HG02973 (cell line): ENCODE measurements around the gene CRAMP1.

ENCODE experiments used
- ATAC-seq: cut with Tn5 transposase; IDR thresholded peaks from one replicate; pipeline ENCODE4 v1.9.1; 2021; ENCODE audit warnings: moderate library complexity; ENCODE audit not compliant: unreplicated experiment

Gene CRAMP1

DNA sequence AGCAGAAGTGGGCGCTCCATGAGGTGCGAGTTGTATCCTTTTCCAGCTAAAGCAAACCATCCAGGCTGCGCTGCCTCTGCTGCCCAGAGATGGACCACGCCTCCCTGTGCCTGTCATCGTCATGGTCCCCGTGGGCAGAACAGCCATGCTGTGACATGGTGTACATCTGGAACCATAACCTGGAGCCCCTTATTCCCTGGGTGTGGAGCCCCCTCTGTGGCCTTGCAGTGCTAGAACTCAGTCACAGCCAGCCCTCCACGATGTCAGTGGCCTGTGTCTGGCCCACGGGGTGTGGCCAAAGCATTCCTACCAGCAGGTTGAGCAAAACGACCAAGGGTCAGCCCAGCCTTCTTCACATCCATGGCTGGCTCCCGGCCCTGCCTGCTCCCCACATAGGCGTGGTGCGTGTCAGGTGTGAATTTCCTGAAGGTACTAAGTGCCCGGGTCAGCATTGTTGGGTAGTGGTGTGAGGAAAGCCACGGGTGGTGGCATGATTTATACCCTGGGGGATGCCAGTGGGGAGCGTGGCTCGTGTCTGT, 43.2 kb downstream of the CRAMP1 start:
- no peak for ATAC-seq

DNA sequence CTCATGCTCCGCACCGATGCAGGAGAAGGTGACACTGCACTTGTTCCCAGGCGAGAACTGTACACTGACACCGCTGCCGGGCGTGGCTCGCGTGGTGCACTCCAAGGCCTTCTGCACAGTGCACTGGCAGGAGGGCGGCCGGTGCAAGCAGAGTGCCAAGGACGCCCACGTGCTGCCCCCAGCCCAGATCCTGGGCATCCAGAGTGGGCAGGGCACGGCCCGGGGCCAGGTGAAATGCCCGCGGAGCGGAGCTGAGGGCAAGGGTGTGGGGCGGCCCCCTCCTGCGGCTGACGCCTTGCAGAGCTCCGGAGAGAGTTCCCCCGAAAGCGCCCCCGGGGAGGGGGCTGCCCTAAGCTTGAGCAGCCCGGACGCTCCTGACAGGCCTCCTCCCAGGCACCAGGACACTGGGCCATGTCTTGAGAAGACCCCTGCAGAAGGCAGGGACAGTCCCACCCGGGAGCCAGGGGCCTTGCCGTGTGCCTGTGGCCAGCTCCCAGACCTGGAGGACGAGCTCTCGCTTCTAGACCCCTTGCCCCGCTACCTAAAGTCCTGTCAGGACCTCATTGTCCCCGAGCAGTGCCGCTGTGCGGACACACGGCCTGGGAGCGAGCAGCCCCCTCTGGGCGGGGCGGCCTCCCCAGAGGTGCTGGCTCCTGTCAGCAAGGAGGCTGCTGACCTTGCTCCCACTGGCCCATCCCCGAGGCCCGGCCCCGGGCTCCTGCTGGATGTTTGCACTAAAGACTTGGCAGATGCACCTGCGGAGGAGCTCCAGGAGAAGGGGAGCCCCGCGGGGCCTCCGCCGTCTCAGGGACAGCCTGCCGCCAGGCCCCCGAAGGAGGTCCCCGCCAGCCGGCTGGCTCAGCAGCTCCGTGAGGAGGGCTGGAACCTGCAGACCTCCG, 44.0 kb downstream of the CRAMP1 start:
- ATAC-seq = no peak

DNA sequence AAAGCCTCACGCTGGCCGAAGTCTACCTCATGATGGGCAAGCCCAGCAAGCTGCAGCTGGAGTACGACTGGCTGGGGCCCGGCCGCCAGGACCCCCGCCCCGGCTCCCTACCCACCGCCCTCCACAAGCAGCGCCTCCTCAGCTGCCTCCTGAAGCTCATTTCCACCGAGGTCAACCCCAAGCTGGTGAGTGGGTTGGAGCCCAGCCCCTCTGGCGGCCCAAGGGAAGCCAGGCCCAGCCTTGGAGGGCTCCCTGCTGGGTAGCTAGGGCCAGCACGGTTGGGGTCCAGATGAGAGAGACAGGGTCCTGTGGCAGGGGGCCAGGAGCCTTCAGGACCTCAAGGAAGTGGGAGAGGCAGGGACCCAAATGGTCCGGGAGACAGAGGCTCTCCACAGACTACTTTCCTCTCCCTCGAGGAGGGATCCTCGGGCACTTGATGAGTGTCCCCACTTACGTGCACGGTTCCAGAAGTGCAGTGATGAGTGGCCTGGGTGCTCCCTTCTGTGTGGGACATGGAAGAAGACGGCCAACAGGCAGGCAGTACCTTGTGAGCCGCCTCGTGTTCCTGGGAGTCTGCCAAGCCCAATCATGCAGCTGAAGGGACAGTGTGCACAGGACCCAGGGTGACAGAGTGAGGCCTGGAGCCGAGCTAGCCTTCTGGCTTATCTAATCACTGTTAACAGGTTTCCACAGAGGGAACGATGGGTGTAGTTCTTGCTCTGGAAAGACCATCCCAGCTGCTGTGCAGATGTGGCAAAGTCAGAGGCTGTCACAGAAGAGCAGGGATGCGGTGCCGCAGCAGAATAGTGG, 44.9 kb downstream of the CRAMP1 start:
- no peak for ATAC-seq

DNA sequence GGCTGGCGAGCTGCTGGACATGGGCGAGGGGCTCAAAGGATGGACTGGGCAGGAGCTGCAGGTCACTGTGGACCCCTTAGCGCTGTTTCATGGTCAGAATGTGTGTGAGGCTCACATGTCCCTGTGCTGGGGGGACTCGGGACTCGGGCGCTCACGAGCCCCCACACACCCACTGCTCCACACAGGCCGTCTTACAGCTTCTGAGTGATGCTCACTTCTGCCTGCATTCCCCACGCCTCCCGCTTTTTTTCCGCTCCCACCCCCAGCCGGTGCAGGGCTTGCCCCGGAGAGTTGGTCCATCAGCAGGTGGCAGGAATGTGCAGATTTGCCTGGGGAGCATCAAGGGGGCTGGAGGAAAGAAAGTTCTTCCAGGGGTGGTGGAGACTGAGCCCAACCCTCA, 45.7 kb downstream of the CRAMP1 start:
- no peak for ATAC-seq

DNA sequence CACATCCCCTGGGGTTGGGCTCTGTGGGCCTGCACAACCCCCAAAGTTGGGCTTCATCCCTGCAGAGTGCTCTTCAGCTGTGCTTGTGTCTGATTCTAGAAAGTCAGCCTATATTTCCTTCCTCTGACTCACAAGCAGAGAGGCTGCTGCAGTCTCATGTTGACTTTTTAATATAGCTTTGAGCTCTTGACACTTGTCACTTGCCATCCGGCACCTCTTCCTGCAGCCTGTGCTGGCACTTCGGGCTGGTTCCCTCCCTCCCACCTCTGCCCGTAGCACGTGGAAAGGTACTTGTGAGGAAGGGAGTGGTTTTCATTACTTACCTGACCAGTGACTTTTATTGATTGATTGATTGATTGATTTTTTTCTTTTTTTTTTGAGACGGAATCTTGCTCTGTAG, 46.9 kb downstream of the CRAMP1 start:
- ATAC-seq = no peak

DNA sequence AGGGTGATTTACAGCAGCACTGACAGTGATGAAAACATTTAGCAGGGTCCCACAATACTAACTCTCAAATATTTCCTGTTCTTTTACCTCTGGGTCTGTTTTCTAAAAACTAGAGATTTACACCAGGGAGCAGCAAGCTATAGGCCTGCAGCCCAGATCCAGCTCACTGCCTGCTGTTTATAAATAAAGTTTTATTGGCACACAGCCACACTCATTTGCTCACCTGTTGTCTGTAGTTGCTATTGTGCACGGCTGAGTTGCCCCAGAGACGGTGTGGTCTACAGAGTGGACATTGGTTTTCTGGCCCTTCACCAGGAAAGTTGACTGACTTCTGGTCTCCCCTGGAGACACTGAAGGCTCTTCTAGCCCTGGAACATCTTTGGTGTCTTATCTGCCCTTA, 49.7 kb downstream of the CRAMP1 start:
- ATAC-seq = no peak

DNA sequence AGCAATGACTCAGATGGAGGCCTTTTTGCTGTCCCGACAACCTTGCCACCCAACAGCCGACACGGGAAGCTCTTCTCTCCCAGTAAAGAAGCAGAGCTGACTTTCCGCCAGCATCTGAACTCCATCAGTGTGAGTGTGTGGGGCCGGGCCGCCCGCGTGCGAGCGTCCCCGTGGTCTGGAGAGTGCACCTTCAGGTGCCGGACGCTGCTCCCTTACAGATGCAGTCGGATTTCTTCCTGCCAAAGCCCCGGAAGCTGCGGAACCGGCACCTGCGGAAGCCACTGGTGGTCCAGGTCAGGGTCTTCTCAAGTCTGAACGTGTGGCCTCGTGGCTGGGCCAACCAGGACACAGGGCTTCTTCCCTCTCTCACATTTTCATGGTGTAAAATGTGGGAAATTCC, 50.4 kb downstream of the CRAMP1 start:
- ATAC-seq = no peak

DNA sequence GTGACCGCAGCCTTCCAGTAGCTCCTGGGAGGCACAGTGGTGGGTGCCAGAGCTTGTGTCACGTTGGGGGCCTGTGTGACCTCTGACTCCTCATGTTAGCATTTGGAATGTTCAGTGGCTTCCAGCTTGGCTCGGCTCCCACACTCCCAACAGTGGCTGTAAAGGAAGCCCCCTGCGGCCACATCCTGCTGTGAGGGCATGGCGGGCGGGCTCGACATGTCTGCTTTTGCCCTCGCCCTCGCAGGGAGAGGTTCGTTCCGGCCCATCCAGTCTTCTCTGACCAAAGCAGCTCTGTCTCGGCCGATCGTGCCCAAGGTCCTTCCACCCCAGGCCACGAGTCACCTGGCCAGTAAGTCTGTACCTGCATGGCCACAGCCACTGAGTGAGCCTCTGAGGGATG, 53.7 kb downstream of the CRAMP1 start:
- no peak for ATAC-seq

DNA sequence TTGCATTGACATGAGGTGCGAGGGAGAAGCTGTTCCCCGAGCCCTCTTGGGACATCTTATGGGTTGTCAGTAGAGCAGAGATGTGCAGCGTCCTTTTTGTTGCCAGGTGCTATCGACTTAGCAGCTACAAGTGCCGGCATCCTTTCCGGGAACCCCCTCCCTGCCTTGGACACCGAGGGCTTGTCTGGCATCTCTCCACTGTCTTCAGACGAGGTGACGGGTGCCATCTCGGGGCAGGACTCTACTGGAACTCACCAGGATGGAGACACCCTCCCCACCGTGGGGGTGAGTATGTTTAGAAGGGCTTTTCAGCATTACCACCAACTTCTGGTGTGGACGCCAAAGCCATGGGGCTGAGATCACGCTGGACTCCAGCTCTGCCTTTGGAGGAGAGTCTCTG, 54.2 kb downstream of the CRAMP1 start:
- ATAC-seq = no peak

DNA sequence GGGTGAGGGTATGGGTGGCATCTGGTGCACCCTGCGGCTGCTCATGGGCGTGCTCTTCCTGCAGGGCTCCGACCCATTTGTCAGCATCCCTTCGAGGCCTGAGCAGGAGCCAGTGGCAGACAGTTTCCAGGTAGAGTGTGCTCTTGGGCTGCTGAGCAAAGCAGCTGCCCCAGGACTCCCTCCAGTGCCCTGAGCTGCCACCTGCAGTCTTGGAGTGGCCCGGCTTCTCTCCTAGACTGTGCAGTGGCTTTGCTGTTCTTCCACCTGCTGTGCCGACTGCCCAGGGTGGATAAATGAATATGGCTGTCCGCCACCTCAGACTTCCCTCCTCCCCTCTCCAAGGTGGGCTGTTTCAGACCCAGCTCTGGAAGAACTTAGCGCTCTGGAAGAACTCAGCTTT, 55.1 kb downstream of the CRAMP1 start:
- no peak for ATAC-seq

DNA sequence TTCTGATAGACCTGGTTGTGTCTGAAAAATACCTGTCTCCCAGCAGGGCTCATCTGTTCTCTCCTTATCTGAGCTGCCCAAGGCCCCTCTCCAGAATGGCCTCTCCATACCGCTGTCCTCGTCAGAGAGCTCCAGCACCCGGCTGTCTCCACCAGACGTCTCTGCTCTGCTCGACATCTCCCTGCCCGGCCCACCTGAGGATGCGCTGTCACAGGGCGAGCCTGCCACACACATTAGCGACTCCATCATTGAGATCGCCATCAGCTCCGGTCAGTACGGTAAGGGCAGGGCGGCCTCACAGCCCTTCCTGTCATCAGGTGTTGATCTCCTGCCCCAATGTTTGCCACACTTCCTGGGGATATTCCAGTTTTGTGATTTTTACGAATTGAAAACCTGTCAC, 55.8 kb downstream of the CRAMP1 start:
- no peak for ATAC-seq

DNA sequence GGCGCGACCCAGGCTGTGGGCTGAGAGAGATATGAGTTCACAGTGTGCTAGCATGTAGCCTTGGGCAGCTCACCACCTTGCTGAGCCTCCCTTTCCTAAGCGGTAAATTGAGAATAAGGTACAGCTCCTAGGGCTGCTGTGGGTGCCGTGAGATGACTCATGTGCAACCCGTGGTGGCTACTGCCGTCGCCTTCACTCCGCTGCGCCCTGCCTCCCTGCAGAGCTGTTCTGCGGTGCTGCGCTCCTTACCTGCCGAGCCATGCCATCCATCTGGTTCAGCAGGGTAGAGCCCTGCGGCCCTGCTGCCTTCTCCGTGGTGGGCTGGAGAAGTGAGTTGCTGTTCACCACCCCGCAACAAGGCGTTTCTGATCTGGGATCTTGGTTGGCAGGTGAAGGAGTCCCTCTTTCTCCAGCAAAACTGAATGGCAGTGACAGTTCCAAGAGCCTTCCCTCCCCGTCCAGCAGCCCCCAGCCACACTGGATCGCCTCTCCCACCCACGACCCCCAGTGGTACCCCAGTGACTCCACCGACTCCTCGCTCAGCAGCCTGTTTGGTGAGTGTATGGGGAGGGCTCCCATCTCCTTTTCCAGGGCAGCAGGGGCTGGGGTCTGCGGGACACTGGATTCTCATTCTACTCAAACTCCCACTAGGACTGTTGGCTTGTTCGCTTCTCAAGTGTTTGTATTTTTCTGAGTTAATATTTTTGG, 56.6 kb downstream of the CRAMP1 start:
- ATAC-seq = no peak

DNA sequence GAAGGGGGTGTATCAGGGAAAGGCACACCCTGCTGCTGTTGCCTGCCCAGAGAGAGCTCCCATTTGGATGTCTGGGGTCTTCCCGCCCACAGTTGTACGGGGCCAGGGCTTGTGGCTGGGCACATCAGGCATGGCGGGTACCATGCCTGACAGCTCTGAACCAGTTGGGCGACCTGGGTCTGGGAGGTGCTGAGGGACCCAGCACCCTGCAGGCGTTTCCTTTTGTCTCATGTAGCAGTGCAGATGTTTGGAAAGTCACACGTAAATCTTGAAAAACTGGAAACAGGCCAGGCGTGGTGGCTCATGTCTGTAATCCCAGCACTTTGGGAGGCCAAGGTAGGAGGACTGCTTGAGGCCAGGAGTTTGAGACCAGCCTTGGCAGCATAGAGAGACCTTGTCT, 57.5 kb downstream of the CRAMP1 start:
- no peak for ATAC-seq

DNA sequence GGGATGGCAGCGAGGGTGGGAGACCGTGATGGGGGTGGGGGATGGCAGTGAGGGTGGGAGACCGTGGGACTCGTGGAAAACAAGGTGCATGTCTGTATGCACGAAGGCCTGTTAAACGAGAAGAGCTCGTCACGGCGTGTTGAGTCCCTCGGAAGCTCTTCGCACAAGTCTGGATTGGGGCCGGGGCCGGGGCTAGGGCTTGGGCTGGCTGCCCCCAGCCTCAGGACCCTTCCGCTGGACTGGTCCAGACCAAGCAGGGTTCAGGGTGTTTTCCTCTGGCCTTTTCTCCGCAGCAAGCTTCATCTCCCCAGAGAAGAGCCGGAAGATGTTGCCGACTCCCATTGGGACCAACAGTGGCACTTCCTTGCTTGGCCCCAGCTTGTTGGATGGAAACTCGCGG, 58.2 kb downstream of the CRAMP1 start:
- ATAC-seq = no peak

DNA sequence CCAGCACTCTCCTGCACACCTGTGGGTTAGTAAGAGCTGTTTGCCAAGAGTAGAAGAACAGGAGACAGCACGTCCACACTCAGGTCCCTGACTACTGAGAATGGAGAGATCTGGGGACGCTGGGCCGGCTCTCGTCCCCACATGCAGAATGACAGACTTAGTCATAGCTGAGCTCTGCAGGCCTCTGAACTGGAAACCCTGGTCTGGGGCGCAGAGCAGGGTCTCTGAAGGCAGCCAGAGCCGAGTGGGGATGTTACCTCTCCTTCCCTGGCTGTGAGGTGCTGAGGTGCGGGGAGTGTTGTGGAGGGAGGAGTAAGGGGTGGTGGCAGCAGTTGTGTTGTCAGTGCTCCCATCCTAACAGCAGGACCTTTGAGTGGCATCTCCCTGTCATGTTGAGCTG, 58.7 kb downstream of the CRAMP1 start:
- ATAC-seq = no peak

DNA sequence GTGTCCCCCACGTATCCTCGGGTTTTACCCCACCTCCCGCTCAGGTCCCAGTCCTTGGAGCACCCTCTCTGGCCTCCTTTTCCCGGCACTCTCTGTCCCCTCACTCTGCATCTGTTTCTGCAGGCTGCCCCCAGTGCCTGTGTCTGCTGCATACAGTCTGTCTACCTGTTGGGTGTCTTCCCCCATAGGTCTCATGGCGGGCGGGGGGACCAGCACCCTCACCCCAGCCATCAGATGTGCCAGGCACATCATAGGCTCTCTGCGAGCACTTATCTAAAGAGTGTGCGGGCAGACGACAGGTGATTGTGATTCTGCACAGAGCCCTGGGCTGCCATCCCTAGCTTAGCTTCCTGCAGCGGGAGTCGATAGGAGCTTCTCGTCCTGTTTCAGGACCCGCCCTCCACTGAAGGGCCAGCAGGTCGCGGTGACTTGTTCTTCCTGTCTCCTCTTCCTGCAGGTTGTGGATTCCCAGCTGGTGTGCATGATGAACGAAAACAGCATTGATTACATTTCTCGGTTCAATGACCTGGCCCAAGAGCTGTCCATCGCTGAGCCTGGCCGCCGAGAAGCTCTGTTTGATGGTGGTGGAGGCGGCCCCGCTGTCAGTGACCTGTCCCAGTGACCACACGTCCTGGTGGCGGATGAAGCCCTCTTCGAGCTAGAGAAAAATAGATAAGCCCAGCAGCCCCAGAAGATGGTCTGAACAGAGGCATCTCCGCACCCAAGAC, 61.4 kb downstream of the CRAMP1 start:
- ATAC-seq = no peak

DNA sequence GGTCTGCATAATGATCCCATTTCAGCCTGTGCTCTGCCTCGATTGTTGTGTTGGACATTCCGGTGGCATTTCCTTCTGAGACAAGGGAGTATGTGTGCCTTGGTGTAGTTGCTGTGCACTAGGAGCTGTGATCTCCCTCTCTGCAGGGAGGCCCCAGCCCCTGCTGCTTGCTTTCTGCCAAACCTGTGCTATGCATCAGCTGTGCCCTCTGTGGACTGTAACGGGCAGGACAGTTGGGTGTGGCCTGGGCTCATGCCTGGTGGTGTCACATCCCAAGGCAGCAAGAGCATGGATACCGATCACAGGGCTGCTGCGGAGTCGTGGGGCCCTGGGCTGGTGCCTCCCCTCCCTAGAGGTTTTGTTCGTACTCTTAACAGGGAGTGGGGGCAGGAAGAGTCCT, 62.1 kb downstream of the CRAMP1 start:
- no peak for ATAC-seq

DNA sequence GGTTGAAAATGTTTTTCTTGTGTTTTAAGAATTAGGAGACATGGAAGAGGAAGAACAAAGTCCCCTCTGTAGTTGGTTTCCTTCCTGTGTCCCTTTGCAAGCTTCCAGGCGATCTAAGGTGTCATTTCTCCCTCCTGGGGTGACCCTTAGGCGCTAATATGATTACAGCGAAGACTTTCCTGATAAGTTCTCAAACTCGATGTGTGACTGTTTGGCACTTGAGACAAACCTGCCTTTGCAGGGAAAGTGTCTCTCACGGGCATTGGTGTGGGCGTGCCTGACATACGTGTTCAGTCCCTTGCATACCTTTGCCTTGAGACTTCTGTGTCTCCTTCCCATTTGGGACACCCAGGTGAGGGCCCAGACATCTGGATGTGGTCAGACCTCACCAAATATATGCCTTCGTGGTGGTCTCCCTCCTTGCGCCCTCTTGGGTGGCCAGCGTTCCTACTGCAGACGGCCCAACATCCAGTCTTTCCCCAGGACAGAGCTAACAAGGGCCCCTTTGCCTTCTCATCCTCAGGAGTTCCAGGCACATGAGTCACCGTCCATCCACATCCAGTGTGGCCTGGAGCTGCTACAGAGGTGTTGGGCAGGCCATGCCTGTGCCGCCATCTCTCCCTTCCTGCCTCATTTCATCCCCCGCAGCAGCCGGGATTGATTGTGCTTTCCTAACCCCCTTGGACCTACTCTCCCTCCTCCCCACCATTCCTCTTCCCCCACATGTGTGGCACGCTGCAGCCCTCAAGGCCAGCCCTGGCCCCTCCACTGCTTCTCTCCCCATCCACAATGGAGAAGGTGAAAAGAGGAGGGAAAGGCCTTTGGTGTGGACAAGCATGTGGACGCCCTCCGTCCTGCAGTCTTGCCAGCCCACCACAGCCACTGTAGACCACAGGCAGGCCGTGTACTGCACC, 62.8 kb downstream of the CRAMP1 start:
- ATAC-seq = no peak

DNA sequence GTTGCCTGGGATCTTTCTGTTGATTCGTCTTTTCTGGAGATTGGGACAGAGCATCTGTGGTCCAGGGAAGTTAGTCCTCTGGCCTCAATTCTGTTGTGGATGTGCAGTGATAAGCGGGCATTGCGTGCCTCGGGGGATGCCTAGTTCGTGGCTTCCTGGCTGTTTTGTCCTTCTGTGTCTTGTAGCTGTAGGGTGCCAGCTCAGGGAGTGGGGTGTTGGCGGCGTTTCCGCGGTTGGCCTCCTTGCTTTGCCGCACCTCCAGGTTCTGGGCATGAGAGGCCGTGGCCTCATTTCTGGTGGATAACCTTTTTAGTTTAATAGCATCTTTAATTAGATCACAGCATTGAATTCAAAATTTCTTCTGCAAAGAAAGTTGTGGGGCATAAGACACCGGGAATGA, 64.5 kb downstream of the CRAMP1 start:
- ATAC-seq = no peak

DNA sequence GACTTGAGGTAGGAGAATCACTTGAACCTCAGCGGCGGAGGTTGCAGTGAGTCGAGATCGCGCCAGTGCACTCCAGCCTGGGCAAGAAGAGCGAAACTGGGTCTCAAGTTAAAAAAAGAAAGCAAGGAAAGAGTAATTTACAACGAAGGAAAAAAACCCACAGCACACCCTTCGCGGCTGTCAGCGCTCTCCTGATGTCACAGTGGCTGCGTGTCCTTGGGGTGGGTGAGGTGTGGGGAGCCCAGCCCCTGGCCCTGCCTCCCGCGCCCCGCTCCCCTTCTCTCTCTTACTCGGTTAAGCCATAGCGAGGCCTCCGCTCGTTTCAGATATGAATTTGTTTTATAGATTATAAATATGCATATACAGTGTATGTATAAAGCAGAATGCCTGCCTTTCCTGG, 65.2 kb downstream of the CRAMP1 start:
- no peak for ATAC-seq
